ENCODE results near the gene PLEKHA5. TPM values are rescaled to one million over a fixed set of nuclear protein-coding genes. Genes with fewer than 3 reads are reported as not detected.
A peak's percentile ranks its signal among the peaks of the same experiment; 100 is the strongest.

PLEKHA5 gene
- total and polyA plus RNA-seq, 4 donors: 4.9 to 88.5 (median 20.9) TPM

GRCh38 chr12:19288603-19289244 is 159.2 kb downstream of the PLEKHA5 start:
- Histone ChIP-seq H3K36me3 (ENCODE audit: control insufficient read depth in 4 of 4, insufficient read depth in 4 of 4, low read length in 4 of 4) (peaks cover 0 to 13% (median 2%) of the 10 kb centered on the region in 4 donors), H3K9ac (ENCODE audit: insufficient read depth in 1 of 2, low read length in 2 of 2) (no peak overlapping the region), H3K27ac (ENCODE audit: low read depth in 1 of 2, low read length in 1 of 2) (no peak overlapping the region), H3K4me1 (ENCODE audit: control insufficient read depth in 5 of 5, insufficient read depth in 5 of 5, low read length in 5 of 5) (peaks cover 0 to 2% (median 0%) of the 10 kb centered on the region in 5 donors), H3K4me3 (no peak overlapping the region), H3K27me3 (ENCODE audit: control insufficient read depth in 3 of 3, insufficient read depth in 3 of 3, low read length in 2 of 3) (no peaks in the 10 kb centered on the region), H3K9me3 (ENCODE audit: control insufficient read depth in 4 of 4, insufficient read depth in 3 of 4, low read length in 3 of 4) (no peaks in the 10 kb centered on the region)
- peak; percentile 21 for TF ChIP-seq CTCF (IDR thresholded peaks at IDR 0.05; ENCODE audit: control extremely low read depth, extremely low read depth)
- 81 to 82% methylated on average over 2 of the region's 2 CpGs for WGBS, 2 donors
- peak in 2 of 3 donors; percentile 50 to 55 for DNase-seq
- no peak for ATAC-seq (ENCODE audit: insufficient read depth, low FRiP score)

GRCh38 chr12:19298836-19299605 is 169.5 kb downstream of the PLEKHA5 start:
- no peak overlapping the region for H3K27ac ChIP-seq (ENCODE audit: low read depth in 1 of 2, low read length in 1 of 2)
- ATAC-seq (ENCODE audit: insufficient read depth, low FRiP score): no peak

GRCh38 chr12:19299765-19300164 is 170.2 kb downstream of the PLEKHA5 start:
- ATAC-seq (ENCODE audit: insufficient read depth, low FRiP score) (no peak), DNase-seq (peak in 2 of 3 donors; percentile 23 to 52)
- Histone ChIP-seq H3K27me3 (ENCODE audit: control insufficient read depth in 3 of 3, insufficient read depth in 3 of 3, low read length in 2 of 3) (no peaks in the 10 kb centered on the region), H3K4me3 (no peak overlapping the region), H3K27ac (ENCODE audit: low read depth in 1 of 2, low read length in 1 of 2) (no peak overlapping the region), H3K4me1 (ENCODE audit: control insufficient read depth in 5 of 5, insufficient read depth in 5 of 5, low read length in 5 of 5) (peaks cover 0 to 5% (median 0%) of the 10 kb centered on the region in 5 donors), H3K9me3 (ENCODE audit: control insufficient read depth in 4 of 4, insufficient read depth in 3 of 4, low read length in 3 of 4) (no peaks in the 10 kb centered on the region), H3K9ac (ENCODE audit: insufficient read depth in 1 of 2, low read length in 2 of 2) (no peak overlapping the region), H3K36me3 (ENCODE audit: control insufficient read depth in 4 of 4, insufficient read depth in 4 of 4, low read length in 4 of 4) (peaks cover 0 to 1% (median under 1%) of the 10 kb centered on the region in 4 donors)
- TF ChIP-seq CTCF (IDR thresholded peaks at IDR 0.05; ENCODE audit: control extremely low read depth, extremely low read depth): no peak
- 35 to 49% methylated on average over 3 of the region's 3 CpGs for WGBS, 2 donors

More at GRCh38 chr12:19298836-19299605, 169.5 kb downstream of the PLEKHA5 start:
- no peaks in the 10 kb centered on the region for H3K36me3 ChIP-seq (ENCODE audit: control insufficient read depth in 4 of 4, insufficient read depth in 4 of 4, low read length in 4 of 4)
- DNase-seq: no peak
- H3K9ac ChIP-seq (ENCODE audit: insufficient read depth in 1 of 2, low read length in 2 of 2): no peak overlapping the region
- peaks cover 0 to 5% (median 0%) of the 10 kb centered on the region in 5 donors for H3K4me1 ChIP-seq (ENCODE audit: control insufficient read depth in 5 of 5, insufficient read depth in 5 of 5, low read length in 5 of 5)
- H3K9me3 ChIP-seq (ENCODE audit: control insufficient read depth in 4 of 4, insufficient read depth in 3 of 4, low read length in 3 of 4): no peaks in the 10 kb centered on the region
- no peak overlapping the region for H3K4me3 ChIP-seq
- TF ChIP-seq CTCF (IDR thresholded peaks at IDR 0.05; ENCODE audit: control extremely low read depth, extremely low read depth): no peak
- no peaks in the 10 kb centered on the region for H3K27me3 ChIP-seq (ENCODE audit: control insufficient read depth in 3 of 3, insufficient read depth in 3 of 3, low read length in 2 of 3)
- WGBS, 2 donors: 87 to 90% methylated on average over 7 of the region's 7 CpGs

All from lung (tissue), 12 donors.